Suprapubic skin (tissue), 4 donors: ENCODE measurements around the gene FYN. TPM values are rescaled to one million over a fixed set of nuclear protein-coding genes. Genes with fewer than 3 reads are reported as not detected.
A peak's percentile ranks its signal among the peaks of the same experiment; 100 is the strongest.
"Not testable (repeated sequence)": the region's sequence is repeated elsewhere in the genome, so short reads cannot be mapped to it uniquely, and the experiment has no call there.

Source experiments
- DNase-seq, 2 donors: peaks; one replicate each; pipeline ENCODE4 v3.0.0-alpha.2; 2019; ENCODE audit warnings: low spot score in 2 of 2
- H3K27ac ChIP-seq: fragments of 200-600 bp; sonication (generic); one replicate; pipeline ENCODE4 v1.5.1; 2019
- H3K27me3 ChIP-seq: fragments of 200-600 bp; sonication (generic); one replicate; pipeline ENCODE4 v1.5.1; 2019
- H3K36me3 ChIP-seq: fragments of 200-600 bp; sonication (generic); one replicate; pipeline ENCODE4 v1.5.1; 2019
- H3K4me1 ChIP-seq: fragments of 200-600 bp; sonication (generic); one replicate; pipeline ENCODE4 v1.5.1; 2019
- H3K4me3 ChIP-seq: fragments of 200-600 bp; sonication (generic); one replicate; pipeline ENCODE4 v1.5.1; 2019; ENCODE audit warnings: mild to moderate bottlenecking
- H3K9me3 ChIP-seq: fragments of 200-600 bp; sonication (generic); one replicate; pipeline ENCODE4 v1.5.1; 2019
- EP300 ChIP-seq: sonication (generic); formaldehyde crosslinking; IDR thresholded peaks from one replicate; pipeline ENCODE4 v1.6.1; 2017; ENCODE audit warnings: antibody characterized with exemption
- POLR2A ChIP-seq, 2 donors: fragments of 450-650 bp; IDR thresholded peaks; one replicate each; pipeline ENCODE4 v1.6.1; 2017; ENCODE audit warnings: antibody characterized with exemption in 2 of 2, mild to moderate bottlenecking in 2 of 2, moderate library complexity in 2 of 2
- POLR2AphosphoS5 ChIP-seq, 3 donors: sonication (generic); formaldehyde crosslinking; IDR thresholded peaks; one replicate each; pipeline ENCODE4 v1.6.1; 2017; ENCODE audit warnings: antibody characterized with exemption in 3 of 3
- WGBS: methylation state at CpG from one replicate; pipeline ENCODE4 v1.1.5; 2018; 5-methylcytosine and 5-hydroxymethylcytosine counted together
- total RNA-seq, 4 donors: library from RNA; depleted of rRNA; stranded (reverse); fragments of >200 nt; gene quantifications; one replicate each; pipeline ENCODE4 v1.1.0, GENCODE V29; 2016
- TF ChIP-seq, protein P1 (sequence below), 2 donors: fragments of 200-600 bp in 1 of 2; fragments of 450-650 bp in 1 of 2; sonication (generic) in 1 of 2; IDR thresholded peaks; one replicate each; pipeline ENCODE4 v1.5.1; 2016 to 2019; ENCODE audit warnings: antibody characterized with exemption in 2 of 2, mild to moderate bottlenecking in 1 of 2, moderate library complexity in 1 of 2

Gene FYN
- total RNA-seq, 4 donors from 2014 or later: 36.6 to 89.6 (median 67.3) TPM

DNA sequence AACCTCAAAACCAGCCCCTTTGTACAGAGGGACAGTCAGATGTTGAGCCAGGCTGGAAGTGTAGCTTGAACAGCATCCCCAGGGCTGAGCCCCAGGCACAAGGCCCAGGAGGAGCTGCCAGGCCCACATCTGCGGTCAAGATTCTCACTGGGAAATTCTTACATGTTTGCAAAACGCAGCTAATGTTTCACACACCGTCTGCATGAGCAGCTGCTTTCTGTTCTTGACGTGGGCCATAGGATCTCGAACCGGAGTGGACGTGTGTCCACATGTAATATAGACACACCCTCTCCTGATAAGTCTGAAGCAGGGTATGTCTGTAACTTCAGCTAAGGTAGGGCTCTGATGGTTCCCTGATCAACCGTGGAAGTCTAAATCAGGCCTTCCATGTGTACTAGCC, 226.3 kb downstream of the FYN start:
- DNase-seq: peak in 1 of 2 donors; percentile 91
- H3K9me3 ChIP-seq: no peaks in the 10 kb centered on the region
- peak overlapping the region; percentile 43 for H3K27ac ChIP-seq
- peaks cover 13% of the 10 kb centered on the region for H3K4me1 ChIP-seq
- no peaks in the 10 kb centered on the region for H3K36me3 ChIP-seq
- H3K27me3 ChIP-seq: no peaks in the 10 kb centered on the region
- 62% methylated on average over 4 of the region's 8 CpGs for WGBS
- no peak overlapping the region for H3K4me3 ChIP-seq
- TF ChIP-seq, protein P1, sequence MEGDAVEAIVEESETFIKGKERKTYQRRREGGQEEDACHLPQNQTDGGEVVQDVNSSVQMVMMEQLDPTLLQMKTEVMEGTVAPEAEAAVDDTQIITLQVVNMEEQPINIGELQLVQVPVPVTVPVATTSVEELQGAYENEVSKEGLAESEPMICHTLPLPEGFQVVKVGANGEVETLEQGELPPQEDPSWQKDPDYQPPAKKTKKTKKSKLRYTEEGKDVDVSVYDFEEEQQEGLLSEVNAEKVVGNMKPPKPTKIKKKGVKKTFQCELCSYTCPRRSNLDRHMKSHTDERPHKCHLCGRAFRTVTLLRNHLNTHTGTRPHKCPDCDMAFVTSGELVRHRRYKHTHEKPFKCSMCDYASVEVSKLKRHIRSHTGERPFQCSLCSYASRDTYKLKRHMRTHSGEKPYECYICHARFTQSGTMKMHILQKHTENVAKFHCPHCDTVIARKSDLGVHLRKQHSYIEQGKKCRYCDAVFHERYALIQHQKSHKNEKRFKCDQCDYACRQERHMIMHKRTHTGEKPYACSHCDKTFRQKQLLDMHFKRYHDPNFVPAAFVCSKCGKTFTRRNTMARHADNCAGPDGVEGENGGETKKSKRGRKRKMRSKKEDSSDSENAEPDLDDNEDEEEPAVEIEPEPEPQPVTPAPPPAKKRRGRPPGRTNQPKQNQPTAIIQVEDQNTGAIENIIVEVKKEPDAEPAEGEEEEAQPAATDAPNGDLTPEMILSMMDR (IDR thresholded peaks at IDR 0.05): no peak
- TF ChIP-seq POLR2A (IDR thresholded peaks at IDR 0.05) (no peak), POLR2AphosphoS5 (IDR thresholded peaks at IDR 0.05) (peak in 1 of 3 donors; percentile 68), EP300 (no peak)

DNA sequence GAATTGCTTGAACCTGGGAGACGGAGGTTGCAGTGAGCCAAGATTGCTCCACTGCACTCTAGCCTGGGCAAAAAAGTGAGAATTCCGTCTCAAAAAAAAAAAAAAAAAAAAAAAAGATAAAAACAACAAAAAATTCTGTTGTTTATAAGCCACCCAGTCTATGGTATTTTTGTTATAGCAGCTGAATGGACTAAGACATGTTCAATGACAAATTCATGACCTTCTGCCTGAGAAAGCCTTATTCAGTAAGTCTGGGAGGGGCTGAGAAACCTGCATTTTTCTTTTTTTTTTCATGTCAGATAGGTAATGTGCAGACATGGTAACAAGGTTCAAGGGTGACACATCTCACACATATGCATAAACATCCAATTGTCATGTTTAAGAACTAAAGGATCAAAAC, 227.2 kb downstream of the FYN start:
- TF ChIP-seq POLR2AphosphoS5 (IDR thresholded peaks at IDR 0.05) (no peak), POLR2A (IDR thresholded peaks at IDR 0.05) (no peak), EP300 (no peak)
- TF ChIP-seq, protein P1 (IDR thresholded peaks at IDR 0.05): no peak
- WGBS: 69% methylated on average over 2 of the region's 2 CpGs

DNA sequence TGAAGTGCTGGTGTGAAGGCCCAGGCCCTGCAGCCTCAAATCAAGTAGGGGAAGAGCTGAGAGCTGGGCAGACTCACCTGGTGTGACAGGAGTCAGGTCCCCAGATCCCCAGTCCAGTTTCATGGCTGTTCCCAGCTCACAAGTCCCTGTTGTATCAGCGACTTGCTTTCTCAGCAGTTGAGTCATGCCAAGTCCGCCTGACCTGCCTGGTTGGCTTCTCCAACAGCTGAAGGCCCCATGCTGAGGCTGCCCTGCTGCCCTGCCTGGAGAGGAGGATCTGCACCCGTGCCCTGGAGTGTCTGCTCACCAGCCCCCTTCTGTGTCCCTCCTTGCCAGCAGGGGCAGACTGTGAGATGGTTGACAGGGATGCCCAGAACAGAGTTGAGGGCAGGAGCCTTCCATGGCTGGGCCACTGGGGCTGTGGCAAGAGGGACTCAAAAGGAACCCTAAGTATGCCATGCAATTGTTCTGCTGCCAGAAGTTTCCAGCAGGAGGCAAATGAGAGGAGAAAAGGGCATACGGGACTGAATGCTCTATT, 228.3 kb downstream of the FYN start:
- H3K27me3 ChIP-seq: no peaks in the 10 kb centered on the region
- no peak overlapping the region for H3K27ac ChIP-seq
- no peak overlapping the region for H3K4me3 ChIP-seq
- TF ChIP-seq, protein P1 (IDR thresholded peaks at IDR 0.05): no peak
- TF ChIP-seq EP300 (no peak), POLR2AphosphoS5 (IDR thresholded peaks at IDR 0.05) (no peak), POLR2A (IDR thresholded peaks at IDR 0.05) (no peak)
- H3K36me3 ChIP-seq: no peaks in the 10 kb centered on the region
- DNase-seq: peak in 1 of 2 donors; percentile 49
- 64% methylated on average over 3 of the region's 4 CpGs for WGBS
- H3K4me1 ChIP-seq: peaks cover 13% of the 10 kb centered on the region
- H3K9me3 ChIP-seq: no peaks in the 10 kb centered on the region

More for the DNA sequence above, 227.2 kb downstream of the FYN start:
- peaks cover 13% of the 10 kb centered on the region for H3K4me1 ChIP-seq
- H3K36me3 ChIP-seq: no peaks in the 10 kb centered on the region
- no peaks in the 10 kb centered on the region for H3K9me3 ChIP-seq
- no peak overlapping the region for H3K4me3 ChIP-seq
- no peak for DNase-seq
- H3K27me3 ChIP-seq: no peaks in the 10 kb centered on the region
- no peak overlapping the region for H3K27ac ChIP-seq

DNA sequence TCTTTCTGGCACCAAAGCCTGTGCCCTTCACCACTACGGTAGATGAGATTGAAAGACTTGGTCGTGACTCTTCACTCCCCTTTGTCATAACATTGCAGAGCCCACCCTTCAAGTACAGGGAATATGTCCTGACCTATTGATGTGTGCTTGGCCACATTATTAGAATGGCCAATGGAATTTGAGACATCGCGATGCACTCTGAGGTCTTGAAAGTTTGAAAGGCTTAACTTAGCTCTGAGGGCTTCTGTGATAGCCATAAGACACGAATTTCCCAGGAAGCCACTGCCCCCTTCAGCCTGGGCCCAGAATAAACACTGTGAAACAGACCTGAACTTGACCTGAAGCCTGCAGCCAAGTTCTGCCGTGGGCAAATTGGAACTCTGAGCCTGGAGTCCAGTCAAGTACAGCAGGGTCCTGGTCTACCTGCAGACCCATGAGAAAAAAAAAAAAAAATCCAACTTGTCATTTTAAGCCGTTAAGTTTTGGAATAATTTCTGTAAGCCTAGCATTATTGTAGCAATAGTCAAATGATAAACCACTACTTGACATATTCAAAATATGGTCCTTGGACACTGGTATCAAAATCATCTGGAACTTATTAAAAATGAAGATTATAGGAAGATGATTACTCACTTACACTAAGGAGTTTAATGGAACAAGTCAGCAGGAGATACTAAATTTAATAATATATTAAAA, 230.6 kb downstream of the FYN start:
- Histone ChIP-seq H3K27ac (no peak overlapping the region), H3K36me3 (no peaks in the 10 kb centered on the region), H3K4me1 (peaks cover 13% of the 10 kb centered on the region), H3K4me3 (no peak overlapping the region), H3K27me3 (no peaks in the 10 kb centered on the region), H3K9me3 (no peaks in the 10 kb centered on the region)
- 31% methylated on average over 7 of the region's 7 CpGs for WGBS
- TF ChIP-seq POLR2AphosphoS5 (IDR thresholded peaks at IDR 0.05) (no peak), POLR2A (IDR thresholded peaks at IDR 0.05) (no peak)
- TF ChIP-seq, protein P1 (IDR thresholded peaks at IDR 0.05): peak; percentile 28 to 36
- peak in 1 of 2 donors; percentile 72 for DNase-seq

DNA sequence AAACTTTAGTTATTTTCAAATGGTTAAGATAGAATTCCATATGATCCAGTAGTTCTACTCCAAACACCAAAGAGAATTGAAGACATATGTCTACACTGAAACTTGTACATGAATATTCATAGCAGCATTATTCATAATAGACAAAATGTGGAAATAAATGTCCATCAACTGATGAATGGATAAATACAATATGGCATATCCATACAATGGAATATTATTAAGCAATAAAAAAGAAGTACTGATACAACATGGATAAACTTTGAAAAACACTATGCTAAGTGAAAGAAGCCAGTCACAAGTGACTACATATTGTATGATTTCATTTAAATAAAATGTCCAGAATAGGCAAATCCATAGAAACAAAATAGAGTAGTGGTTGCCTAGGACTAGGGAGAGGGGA, 234.0 kb downstream of the FYN start:
- TF ChIP-seq, protein P1 (IDR thresholded peaks at IDR 0.05): no peak
- no peak for TF ChIP-seq POLR2AphosphoS5 (IDR thresholded peaks at IDR 0.05)
- no peak for TF ChIP-seq EP300
- TF ChIP-seq POLR2A (IDR thresholded peaks at IDR 0.05): no peak
- Histone ChIP-seq H3K9me3 (no peaks in the 10 kb centered on the region), H3K36me3 (no peaks in the 10 kb centered on the region), H3K27ac (no peak overlapping the region), H3K4me3 (no peak overlapping the region), H3K4me1 (peaks cover 7% of the 10 kb centered on the region), H3K27me3 (no peaks in the 10 kb centered on the region)
- DNase-seq: no peak

DNA sequence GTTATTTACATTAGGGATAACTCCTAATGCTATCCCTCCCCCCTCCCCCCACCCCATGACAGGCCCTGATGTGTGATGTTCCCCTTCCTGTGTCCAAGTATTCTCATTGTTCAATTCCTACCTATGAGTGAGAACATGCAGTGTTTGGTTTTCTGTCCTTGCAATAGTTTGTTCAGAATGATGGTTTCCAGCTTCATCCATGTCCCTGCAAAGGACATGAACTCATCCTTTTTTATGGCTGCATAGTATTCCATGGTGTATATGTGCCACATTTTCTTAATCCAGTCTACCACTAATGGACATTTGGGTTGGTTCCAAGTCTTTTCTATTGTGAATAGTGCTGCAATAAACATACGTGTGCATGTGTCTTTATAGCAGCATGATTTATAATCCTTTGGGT, 238.3 kb downstream of the FYN start:
- H3K4me1 ChIP-seq, H3K27ac ChIP-seq, H3K27me3 ChIP-seq, H3K9me3 ChIP-seq, H3K4me3 ChIP-seq, DNase-seq, H3K36me3 ChIP-seq: not testable (repeated sequence)
- WGBS: 92% methylated on average over 1 of the region's 1 CpG
